IMR-90 (cell line): ENCODE measurements around the gene PLPP4. TPM values are rescaled to one million over a fixed set of nuclear protein-coding genes. Genes with fewer than 3 reads are reported as not detected.

Experiments
- ATAC-seq: fragments of 200-7000 bp; cut with Tn5 transposase; 2 replicates; pipeline ENCODE4 v1.9.1; 2020; ENCODE audit warnings: low read depth, mild to moderate bottlenecking, moderate library complexity
- BruUV-seq: library from RNA; stranded (reverse); fragments of 400-500 nt; replicated peaks from 2 replicates; lab custom pipeline; 2021; lab: Mats Ljungman, UMichigan
- CTCF ChIA-PET: fragments of 300-600 bp; formaldehyde crosslinking; extraction: SDS; loops from one replicate; lab custom pipeline; 2021; ENCODE audit warnings: antibody characterized with exemption; lab: Yijun Ruan, JAX
- POLR2A ChIA-PET: fragments of 300-600 bp; sonication (Branson Sonifier 250); formaldehyde crosslinking; loops from one replicate; lab custom pipeline; 2022; ENCODE audit warnings: antibody characterized with exemption; ENCODE audit not compliant: unreplicated experiment; lab: Charles Lee
- DNase-seq: peaks from one replicate; pipeline ENCODE4 v3.0.0; 2013
- H2AFZ ChIP-seq: replicated peaks from 2 replicates; pipeline ENCODE3; 2013; ENCODE audit warnings: low read length, mild to moderate bottlenecking; ENCODE audit not compliant: poor library complexity
- H2AK5ac ChIP-seq: 2 replicates; pipeline ENCODE4 v1.6.1; 2013; ENCODE audit warnings: low read depth, low read length, inconsistent platforms
- H2AK9ac ChIP-seq: replicated peaks from 2 replicates; pipeline ENCODE3; 2013; ENCODE audit warnings: mild to moderate bottlenecking, low read depth, low read length, moderate library complexity; ENCODE audit not compliant: poor library complexity
- H2BK120ac ChIP-seq: 2 replicates; pipeline ENCODE4 v1.6.1; 2013; ENCODE audit warnings: low read depth, low read length, inconsistent platforms
- H2BK15ac ChIP-seq: 3 replicates; pipeline ENCODE4 v1.6.1; 2013; ENCODE audit warnings: low read depth, low read length, inconsistent platforms
- H2BK20ac ChIP-seq: 2 replicates; pipeline ENCODE4 v1.6.1; 2013; ENCODE audit warnings: low read depth, mild to moderate bottlenecking, inconsistent platforms, low read length, moderate library complexity
- H2BK5ac ChIP-seq: 2 replicates; pipeline ENCODE4 v1.6.1; 2013; ENCODE audit warnings: mild to moderate bottlenecking, low read depth, low read length, inconsistent platforms; ENCODE audit not compliant: poor library complexity, severe bottlenecking
- H3K14ac ChIP-seq: replicated peaks from 2 replicates; pipeline ENCODE4 v1.6.1; 2013; ENCODE audit warnings: low read depth, low read length, inconsistent platforms
- H3K18ac ChIP-seq: 2 replicates; pipeline ENCODE4 v1.6.1; 2013; ENCODE audit warnings: low read depth, low read length, control low read depth
- H3K23ac ChIP-seq: 2 replicates; pipeline ENCODE4 v1.6.1; 2013; ENCODE audit warnings: low read depth, low read length, inconsistent platforms
- H3K27ac ChIP-seq: 2 replicates; pipeline ENCODE4 v1.5.1; 2013; ENCODE audit warnings: mild to moderate bottlenecking, control low read depth, low read length; ENCODE audit not compliant: insufficient read depth
- H3K27me3 ChIP-seq: 2 replicates; pipeline ENCODE4 v1.6.1; 2013; ENCODE audit warnings: low read length; ENCODE audit not compliant: control insufficient read depth, insufficient read depth
- H3K36me3 ChIP-seq: 2 replicates; pipeline ENCODE4 v1.6.1; 2013; ENCODE audit warnings: low read length, mixed read lengths; ENCODE audit not compliant: control insufficient read depth, insufficient read depth
- H3K4ac ChIP-seq: 2 replicates; pipeline ENCODE4 v1.6.1; 2013; ENCODE audit warnings: low read depth, low read length, inconsistent platforms
- H3K4me1 ChIP-seq: 2 replicates; pipeline ENCODE4 v1.6.1; 2013; ENCODE audit warnings: low read length, mixed read lengths; ENCODE audit not compliant: control insufficient read depth, insufficient read depth
- H3K4me2 ChIP-seq: 2 replicates; pipeline ENCODE4 v1.6.1; 2013; ENCODE audit warnings: low read depth, mild to moderate bottlenecking, control low read depth, low read length, moderate library complexity
- H3K4me3 ChIP-seq: 2 replicates; pipeline ENCODE4 v1.5.1; 2013; ENCODE audit warnings: low read depth, mild to moderate bottlenecking, control low read depth, low read length, moderate library complexity; ENCODE audit not compliant: insufficient read depth
- H3K56ac ChIP-seq: 2 replicates; pipeline ENCODE4 v1.6.1; 2013; ENCODE audit warnings: low read length, inconsistent platforms; ENCODE audit not compliant: insufficient read depth; ENCODE audit errors: extremely low read depth
- H3K79me1 ChIP-seq, 2 experiments: 2 replicates each; pipeline ENCODE4 v1.6.1; 2013; ENCODE audit warnings: low read length in 2 of 2, inconsistent platforms in 1 of 2, low read depth in 1 of 2
- H3K9ac ChIP-seq: 2 replicates; pipeline ENCODE4 v1.6.1; 2013; ENCODE audit warnings: low read depth, low read length, control low read depth
- H3K9me1 ChIP-seq: 2 replicates; pipeline ENCODE4 v1.6.1; 2013; ENCODE audit warnings: low read length, inconsistent platforms; ENCODE audit not compliant: insufficient read depth
- H3K9me3 ChIP-seq: 2 replicates; pipeline ENCODE4 v1.6.1; 2013; ENCODE audit warnings: low read length; ENCODE audit not compliant: control insufficient read depth, insufficient read depth
- H4K20me1 ChIP-seq: 2 replicates; pipeline ENCODE4 v1.6.1; 2013; ENCODE audit warnings: low read length, inconsistent platforms; ENCODE audit not compliant: insufficient read depth
- H4K5ac ChIP-seq: 2 replicates; pipeline ENCODE4 v1.6.1; 2013; ENCODE audit warnings: mild to moderate bottlenecking, low read depth, low read length, control low read depth
- H4K8ac ChIP-seq, 2 experiments: 2 replicates each; pipeline ENCODE4 v1.6.1; 2013; ENCODE audit warnings: low read depth in 2 of 2, low read length in 2 of 2, control low read depth in 1 of 2, inconsistent platforms in 1 of 2
- H4K91ac ChIP-seq: 2 replicates; pipeline ENCODE4 v1.6.1; 2013; ENCODE audit warnings: low read depth, low read length, inconsistent platforms; ENCODE audit not compliant: insufficient read depth
- BHLHE40 ChIP-seq: fragments of 150-350 bp; IDR thresholded peaks from 2 replicates; pipeline ENCODE4 v1.6.1; 2016; ENCODE audit warnings: mild to moderate bottlenecking, low read depth, low read length
- MXI1 ChIP-seq: IDR thresholded peaks from 2 replicates; pipeline ENCODE4 v1.6.1; 2012; ENCODE audit warnings: low read depth, mild to moderate bottlenecking, low read length, moderate library complexity, borderline replicate concordance
- NFE2L2 ChIP-seq: fragments of 150-350 bp; IDR thresholded peaks from 2 replicates; pipeline ENCODE4 v1.6.1; 2016; ENCODE audit warnings: low read depth, mild to moderate bottlenecking, low read length
- RCOR1 ChIP-seq: IDR thresholded peaks from 2 replicates; pipeline ENCODE4 v1.6.1; 2012; ENCODE audit warnings: mild to moderate bottlenecking, low read length, improper control_type of control experiment; ENCODE audit not compliant: insufficient replicate concordance
- WGBS, 2 experiments: methylation state at CpG; one replicate each; pipeline versions ENCODE4 v1.1.5 to v1.1.7; 2013; ENCODE audit warnings: missing lambda C conversion rate in 2 of 2; ENCODE audit not compliant: insufficient read length in 1 of 2; ENCODE audit errors: extremely low coverage in 2 of 2; 5-methylcytosine and 5-hydroxymethylcytosine counted together
- dilution Hi-C: fragments of 300-500 bp; cut with HindIII; formaldehyde crosslinking; loops from one replicate; pipeline ENCODE4 v1.14.3; 2018; ENCODE audit warnings: low sequenced_read_pairs; ENCODE audit not compliant: unreplicated experiment
- in situ Hi-C: fragments of 300-500 bp; cut with MboI; formaldehyde crosslinking; loops from 3 replicates; pipeline ENCODE4 v1.14.3; 2019; ENCODE audit warnings: low sequenced_read_pairs, inconsistent platforms, mixed read lengths
- intact Hi-C: fragments of 100-400 bp; cut with micrococcal nuclease; formaldehyde crosslinking; loops from 2 replicates; pipeline ENCODE4 v1.10.0; 2022
- polyA plus RNA-seq, 3 experiments: library from polyadenylated mRNA; depleted of rRNA; stranded (reverse); fragments of >200 nt; gene quantifications; 2 replicates each; pipeline ENCODE4 v1.2.3, GENCODE V29; 2012; ENCODE audit warnings: low replicate concordance in 1 of 3
- total RNA-seq: library from RNA; depleted of rRNA; stranded (reverse); fragments of >200 nt; gene quantifications from 2 replicates; pipeline ENCODE4 v1.2.3, GENCODE V29; 2012

PLPP4 gene
- total and polyA plus RNA-seq, 2 of the 4 experiments (the other 2 are of a cell fraction): 0.18 to 0.60 TPM

DNA sequence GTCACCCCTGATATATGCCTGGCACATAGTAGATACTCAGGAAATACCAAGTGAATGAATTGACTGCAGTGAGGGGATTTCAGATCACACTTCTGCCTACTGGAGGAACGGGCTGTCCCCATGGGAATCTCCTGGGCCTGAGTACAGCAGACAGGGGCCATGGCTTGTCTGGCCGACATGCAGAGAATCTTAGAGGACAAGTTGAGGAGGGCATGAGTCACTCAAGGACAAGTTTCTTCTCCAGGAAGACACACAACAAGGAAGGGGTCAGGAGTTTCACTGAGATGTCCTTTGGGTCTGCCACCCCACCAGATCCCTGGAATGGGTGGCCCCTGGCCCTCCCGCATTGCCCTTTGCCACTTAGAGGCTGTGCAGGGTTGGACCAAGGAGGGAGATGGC is 20.7 kb downstream of the PLPP4 start:
- Histone ChIP-seq H4K91ac (no peak overlapping the region), H2BK20ac (no peak overlapping the region), H2BK15ac (no peak overlapping the region), H3K4me2 (no peak overlapping the region), H4K20me1 (no peaks in the 10 kb centered on the region), H3K79me1 (no peaks in the 10 kb centered on the region), H2BK120ac (no peak overlapping the region), H3K36me3 (no peaks in the 10 kb centered on the region), H2BK5ac (no peak overlapping the region), H3K4me1 (no peaks in the 10 kb centered on the region), H3K27me3 (no peaks in the 10 kb centered on the region), H3K4me3 (no peak overlapping the region), H3K4ac (no peak overlapping the region), H2AK5ac (no peak overlapping the region), H3K9me3 (peaks cover 23% of the 10 kb centered on the region), H3K9ac (no peak overlapping the region), H3K9me1 (no peaks in the 10 kb centered on the region), H3K14ac (no peak overlapping the region), H3K18ac (no peak overlapping the region), H3K23ac (no peak overlapping the region), H3K27ac (no peak overlapping the region), H4K8ac (no peak overlapping the region), H4K5ac (no peak overlapping the region), H3K56ac (no peak overlapping the region), H2AFZ (no peak overlapping the region), H2AK9ac (no peak overlapping the region)
- no TSS peak for BruUV-seq
- CTCF ChIA-PET: interaction anchor here (0.6 kb wide), 1 partner anchor 25 kb away, joined by 5 read pairs; no protein-coding TSS in a partner anchor
- DNase-seq (no peak), ATAC-seq (no peak)
- intact Hi-C loops (no loop called here), dilution Hi-C loops (no loop called here), in situ Hi-C loops (no loop called here)
- WGBS, 2 experiments: 20% methylated on average over 1 of the region's 3 CpGs; no CpG with 5 or more reads in 1 of the 2 experiments
- POLR2A ChIA-PET: no interaction called here
- TF ChIP-seq RCOR1 (no peak), BHLHE40 (no peak), NFE2L2 (no peak), MXI1 (no peak)
